IPS-NIHi7 (cell line): ENCODE data around the gene VPS35L.
A peak's percentile ranks its signal among the peaks of the same experiment; 100 is the strongest.
"Not testable (repeated sequence)": the region's sequence is repeated elsewhere in the genome, so short reads cannot be mapped to it uniquely, and the experiment has no call there.

Source experiments
- DNase-seq: peaks from one replicate; pipeline ENCODE4 v3.0.0; 2012; ENCODE audit warnings: mixed read lengths; ENCODE audit errors: extremely low spot score

Gene VPS35L

GRCh38 chr16:19711643-19712042, 156.1 kb downstream of the VPS35L start:
- DNase-seq: no peak

- DNase-seq: no peak
These were observed 157.0 kb downstream of the VPS35L start for GRCh38 chr16:19712418-19713058.

DNA sequence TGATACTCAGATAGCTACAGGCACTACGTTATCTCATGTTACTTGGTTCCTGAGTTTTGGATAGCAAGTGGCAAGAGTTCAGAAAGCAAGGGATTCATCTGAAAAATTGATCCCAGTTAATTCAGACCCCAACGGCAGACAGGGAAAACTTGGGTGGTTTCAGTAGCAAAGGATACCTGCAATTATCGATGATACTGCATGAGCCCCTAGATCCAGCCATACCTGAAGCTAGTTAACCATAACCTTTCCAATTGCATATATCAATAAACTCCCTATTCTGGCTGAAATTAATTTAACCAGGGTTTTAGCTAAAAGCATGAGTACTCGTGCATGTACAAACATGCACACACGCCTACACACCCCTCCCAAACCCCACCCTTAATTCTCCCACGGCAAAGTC, 158.2 kb downstream of the VPS35L start:
- DNase-seq: no peak

- DNase-seq: no peak
These were observed 160.1 kb downstream of the VPS35L start for GRCh38 chr16:19715566-19715965.

DNA sequence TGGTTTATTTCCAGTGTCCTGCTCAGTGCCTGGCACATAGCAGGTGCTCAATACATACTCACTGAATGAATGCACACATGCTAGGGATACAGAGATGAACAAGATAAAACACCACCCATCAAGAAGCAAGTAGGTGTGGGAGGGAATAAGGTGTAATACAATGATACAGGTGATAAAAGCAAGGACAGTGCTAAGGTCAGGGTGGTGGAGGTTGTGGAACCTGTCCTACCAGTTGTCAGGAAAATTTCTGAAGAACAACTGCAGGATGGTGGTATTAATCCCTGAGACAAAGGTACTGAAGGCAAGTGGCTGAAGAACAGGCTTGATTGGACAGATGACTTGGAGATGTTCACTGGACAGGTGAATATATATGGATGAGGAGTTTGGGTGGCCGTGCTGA, 160.7 kb downstream of the VPS35L start:
- no peak for DNase-seq

DNA sequence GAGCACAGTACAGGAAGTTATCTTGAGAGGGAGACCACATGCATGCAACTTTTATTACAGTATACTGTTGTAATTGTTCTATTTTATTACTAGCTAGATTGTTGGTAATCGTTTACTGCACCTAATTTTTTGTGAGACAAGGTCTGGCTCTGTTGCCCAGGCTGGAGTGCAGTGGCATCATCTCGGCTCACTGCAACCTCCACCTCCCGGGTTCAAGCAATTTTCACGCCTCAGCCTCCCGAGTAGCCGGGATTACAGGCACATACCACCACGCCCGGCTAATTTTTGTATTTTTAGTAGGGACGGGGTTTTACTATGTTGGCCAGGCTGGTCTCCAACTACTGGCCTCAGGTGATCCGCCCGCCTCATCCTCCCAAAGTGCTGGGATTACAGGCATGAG, 161.2 kb downstream of the VPS35L start:
- not testable (repeated sequence) for DNase-seq

- no peak for DNase-seq
These were observed 161.8 kb downstream of the VPS35L start for GRCh38 chr16:19717314-19717713.

DNA sequence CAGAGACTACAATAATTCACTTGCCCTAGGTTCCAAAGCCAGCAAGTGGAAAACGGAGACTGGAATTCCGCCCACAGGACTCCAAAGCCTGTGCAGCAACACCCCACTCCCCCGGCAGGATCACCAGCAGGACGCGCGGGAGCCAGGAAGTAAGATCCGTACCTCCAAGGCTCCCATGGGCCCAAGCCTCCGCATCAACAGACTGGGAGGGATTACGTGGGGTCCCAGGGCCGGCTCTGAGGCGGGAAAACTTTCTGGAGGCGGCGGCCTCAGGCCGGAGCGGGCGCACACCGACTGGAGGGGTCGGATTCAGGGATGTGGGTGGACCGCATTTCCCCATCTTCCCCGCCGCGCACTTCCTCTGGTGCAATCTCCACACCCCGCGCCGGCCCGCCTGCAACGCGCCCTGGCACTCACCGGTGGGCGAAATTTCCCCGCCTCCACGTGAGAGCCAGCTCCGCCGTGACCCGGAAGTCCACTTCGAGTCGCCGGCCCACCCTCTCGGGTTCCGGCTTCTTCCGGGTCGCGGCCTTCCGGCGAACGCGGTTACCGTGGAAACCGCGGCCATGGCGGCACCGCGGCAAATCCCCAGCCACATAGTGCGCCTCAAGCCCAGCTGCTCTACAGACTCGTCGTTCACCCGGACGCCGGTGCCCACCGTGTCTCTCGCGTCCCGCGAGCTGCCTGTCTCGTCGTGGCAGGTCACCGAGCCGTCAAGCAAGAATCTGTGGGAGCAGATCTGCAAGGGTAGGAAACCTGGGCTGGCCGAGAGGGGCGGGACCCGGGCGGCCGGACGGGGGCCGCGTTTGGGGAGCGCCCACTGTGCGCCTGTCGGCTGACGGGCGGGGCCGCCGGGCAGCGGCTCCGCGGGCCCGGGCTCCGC, 162.5 kb downstream of the VPS35L start, which contains the start of the genes IQCK and KNOP1:
IQCK (plus strand) TSS at position 531 of the 883 bp plus-strand sequence; CDS start at position 567, 36 bp downstream.
KNOP1 (minus strand) TSS at position 487 of the 883 bp plus-strand sequence. CDS start 3,192 bp downstream, outside the sequence.
- peak; percentile 95 for DNase-seq

DNA sequence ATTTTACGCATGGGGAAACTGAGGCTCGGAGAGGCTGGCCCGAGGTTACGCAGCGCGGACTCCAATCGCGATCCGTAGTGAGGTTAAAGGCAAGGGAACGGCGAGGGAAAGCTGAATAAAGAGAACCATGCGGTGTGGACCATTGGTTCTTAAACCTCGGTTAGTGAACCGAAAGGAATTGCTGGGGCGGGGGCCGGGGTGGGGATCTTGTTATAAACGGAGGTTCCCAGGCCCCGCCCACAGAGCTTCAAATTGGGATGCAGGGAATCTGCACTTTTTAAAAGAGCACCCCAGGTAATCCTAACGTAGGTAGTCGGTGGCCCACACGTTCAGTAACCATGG, 163.1 kb downstream of the VPS35L start:
- DNase-seq: peak; percentile 53

DNA sequence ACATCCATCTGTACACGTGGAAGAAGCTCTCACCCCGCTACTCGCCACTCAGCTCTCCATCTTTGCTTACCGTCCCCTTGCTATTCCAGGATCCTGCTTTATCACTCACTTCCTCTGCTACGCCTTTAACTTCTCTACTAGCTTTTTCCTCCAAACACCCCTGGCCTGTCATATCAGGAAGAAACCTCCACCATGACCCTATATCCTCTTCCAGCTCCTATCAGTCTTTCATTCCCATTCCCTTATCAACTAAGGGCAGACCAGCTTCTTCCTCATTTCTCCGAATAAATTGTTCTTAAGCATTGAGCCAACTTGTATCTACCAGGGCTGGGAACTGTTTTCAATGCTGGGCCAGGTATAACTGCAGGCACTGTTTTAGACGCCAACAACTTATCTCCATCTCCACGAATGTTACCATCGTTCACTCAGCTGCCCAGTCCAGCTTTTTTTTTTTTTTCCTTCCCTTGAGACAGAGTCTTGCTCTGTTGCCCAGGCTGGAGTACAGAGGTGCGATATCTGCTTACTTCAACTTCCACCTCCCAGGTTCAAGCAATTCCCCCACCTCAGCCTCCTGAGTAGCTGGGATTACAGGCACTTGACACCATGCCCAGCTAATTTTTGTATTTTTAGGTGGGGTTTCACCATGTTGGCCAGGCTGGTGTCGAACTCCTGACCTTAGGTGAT, 166.9 kb downstream of the VPS35L start:
- no peak for DNase-seq

DNA sequence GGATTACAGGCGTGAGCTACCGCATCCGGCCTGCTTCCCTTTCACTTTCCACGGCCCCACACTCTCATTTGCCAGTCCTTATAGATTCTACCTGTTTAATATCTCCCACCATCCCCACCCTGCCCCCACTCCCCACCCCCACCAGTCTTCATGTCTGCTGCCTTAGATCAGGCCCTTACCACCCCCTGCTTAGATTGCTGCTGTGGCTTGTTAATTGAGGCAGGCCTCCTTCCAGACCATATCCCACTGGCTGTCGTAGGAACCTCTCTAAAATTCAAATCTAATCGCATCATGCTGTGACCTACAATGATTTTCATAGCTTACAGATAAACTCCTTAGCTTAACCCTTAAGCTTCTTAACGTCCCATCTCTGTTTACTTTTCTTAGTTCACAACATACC, 167.5 kb downstream of the VPS35L start:
- no peak for DNase-seq

DNA sequence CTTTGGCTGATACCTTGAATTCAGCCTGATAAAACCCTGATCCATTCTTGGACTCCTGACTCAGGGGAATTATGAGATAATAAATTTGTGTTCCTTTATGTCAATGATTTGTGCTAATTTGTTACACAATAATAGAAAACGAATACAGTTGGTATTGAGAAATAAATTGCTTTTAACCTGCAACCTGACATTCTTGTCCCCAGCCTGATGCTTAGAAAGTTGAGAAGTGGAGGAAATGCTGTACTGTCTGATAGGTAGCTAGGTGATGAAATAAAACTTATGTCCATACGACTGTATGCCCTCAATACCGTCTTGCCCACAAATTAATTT, 173.1 kb downstream of the VPS35L start:
- no peak for DNase-seq

DNA sequence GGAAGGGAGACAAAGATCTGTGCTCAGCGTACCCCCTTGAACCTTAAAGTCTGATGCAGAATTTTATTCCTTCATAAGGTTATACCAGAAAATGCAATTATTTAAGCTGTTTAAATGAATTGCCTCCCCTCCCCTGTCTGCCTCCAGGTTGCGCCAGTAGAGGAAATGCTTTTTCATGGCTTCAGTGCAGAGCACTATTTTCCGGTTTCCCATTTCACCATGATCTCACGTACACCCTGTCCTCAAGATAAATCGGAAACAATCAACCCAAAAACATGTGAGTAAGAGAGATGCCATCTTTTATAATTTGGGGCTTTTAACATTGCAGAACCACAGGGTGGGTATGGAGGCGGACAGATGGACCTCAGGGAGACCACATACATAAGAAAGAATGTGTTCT, 178.0 kb downstream of the VPS35L start:
- no peak for DNase-seq

GRCh38 chr16:19735074-19735867, 179.8 kb downstream of the VPS35L start:
- no peak for DNase-seq

DNA sequence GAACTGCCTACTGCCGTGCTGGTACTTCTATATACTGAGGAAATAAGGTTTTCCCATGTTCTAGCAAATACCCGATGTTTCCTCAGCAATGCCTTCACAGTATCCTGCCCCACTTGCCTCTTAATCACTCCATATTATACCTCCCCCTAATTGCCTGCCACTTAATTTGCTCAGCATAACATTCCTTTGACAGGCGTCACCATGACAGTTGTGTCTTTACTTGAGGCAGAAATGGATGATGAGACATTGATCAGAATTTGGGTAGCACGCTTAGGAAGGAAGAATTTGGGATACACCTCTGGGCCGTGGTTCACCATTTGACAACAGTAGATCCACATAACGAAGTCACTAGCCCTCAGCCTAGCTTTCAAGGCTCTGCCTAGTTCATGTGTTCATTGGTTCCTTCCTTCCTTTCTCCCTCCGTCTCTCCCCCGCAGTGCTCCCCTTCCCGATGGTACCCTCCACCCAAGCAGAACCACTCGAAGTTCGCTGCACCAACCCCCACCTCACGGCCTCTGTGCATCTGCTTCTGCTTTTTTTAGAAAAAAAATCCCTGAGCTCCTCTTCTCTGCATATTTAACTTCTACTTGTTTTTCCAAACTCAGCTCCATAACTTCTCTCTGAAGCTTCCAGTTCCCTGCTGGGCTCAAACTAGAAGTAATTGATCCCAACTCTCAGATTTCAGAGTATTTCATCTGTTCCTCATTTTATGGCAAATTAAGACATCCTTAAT, 182.0 kb downstream of the VPS35L start:
- no peak for DNase-seq

- DNase-seq: no peak
These were observed 185.9 kb downstream of the VPS35L start for GRCh38 chr16:19741354-19741753.

DNA sequence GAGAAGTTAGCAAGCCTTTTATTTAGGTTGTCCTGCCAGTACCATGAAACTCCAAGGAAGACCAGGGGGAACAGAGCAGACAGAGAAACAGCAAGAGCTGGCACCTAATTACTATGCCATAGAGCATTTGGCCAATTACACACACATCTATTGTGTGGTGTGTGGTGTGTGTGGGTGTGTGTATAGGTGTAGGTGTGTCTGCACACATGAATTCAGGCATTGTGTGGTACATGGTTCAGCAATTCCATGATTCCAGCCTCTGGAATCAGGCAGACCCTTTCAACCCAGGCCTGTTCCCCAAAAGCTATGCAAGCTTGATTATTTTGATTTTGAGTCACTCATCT, 188.3 kb downstream of the VPS35L start:
- DNase-seq: no peak

GRCh38 chr16:19744670-19745069, 189.2 kb downstream of the VPS35L start:
- DNase-seq: no peak

GRCh38 chr16:19745286-19746010, 189.9 kb downstream of the VPS35L start:
- DNase-seq: no peak

DNA sequence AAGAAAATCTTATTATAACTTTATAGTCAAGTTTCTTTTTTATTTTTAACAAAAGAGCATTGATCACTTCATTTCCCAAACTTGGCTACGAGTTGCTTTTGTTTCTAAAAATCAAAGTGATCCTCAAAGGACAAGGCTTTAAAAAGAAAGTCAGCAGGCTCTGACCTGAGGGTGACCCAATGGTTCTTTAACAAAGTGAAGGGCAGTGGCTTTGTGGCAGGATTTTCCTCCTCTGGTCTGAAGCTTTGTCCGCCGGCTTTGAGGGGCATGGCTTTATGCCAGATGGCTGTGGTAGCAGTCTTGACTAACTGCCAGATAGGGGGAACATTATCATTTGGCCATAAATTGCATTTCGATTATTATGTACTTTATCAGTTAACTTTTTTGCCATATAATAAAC, 191.1 kb downstream of the VPS35L start:
- no peak for DNase-seq
